Ramos (cell line): Measurements from ENCODE around the gene LLGL2.
"Not testable (repeated sequence)": the region's sequence is repeated elsewhere in the genome, so short reads cannot be mapped to it uniquely, and the experiment has no call there.

ENCODE experiments used
- in situ Hi-C: fragments of 300-500 bp; cut with MboI; formaldehyde crosslinking; loops from one replicate; pipeline ENCODE4 v1.14.3; 2022; ENCODE audit warnings: low sequenced_read_pairs; ENCODE audit not compliant: unreplicated experiment

The LLGL2 gene

DNA sequence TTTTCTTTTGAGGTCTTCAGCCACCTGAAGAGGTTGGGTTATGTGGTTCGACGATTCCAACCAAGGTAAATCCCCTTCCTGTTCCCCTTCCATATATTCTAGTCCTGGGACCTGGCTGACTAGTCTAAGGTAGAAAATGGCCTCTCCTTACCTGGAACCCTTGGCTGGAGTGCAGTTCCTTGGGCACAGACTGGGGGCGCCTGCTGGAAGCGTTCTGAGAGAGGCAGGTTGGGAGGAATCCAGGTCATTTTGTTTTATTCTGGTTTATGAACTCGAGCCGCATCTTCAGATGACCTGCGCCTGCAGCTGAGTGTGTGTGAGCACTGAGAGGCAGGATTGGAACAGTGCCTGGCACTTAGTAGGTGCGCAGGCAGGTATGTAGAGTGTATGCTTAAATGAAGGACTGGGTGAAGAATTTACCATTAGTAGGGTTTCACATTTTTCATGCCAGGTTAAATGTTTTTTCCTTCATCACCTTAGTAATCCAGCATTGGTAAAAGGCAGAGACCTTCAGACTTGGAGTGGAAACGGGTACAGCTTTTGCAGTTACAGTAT is 6.4 kb upstream of the LLGL2 start:
- in situ Hi-C loops = no loop called here

- in situ Hi-C loops = not testable (repeated sequence)
Measured at GRCh38 chr17:75520413-75520812, 5.1 kb upstream of the LLGL2 start.

- in situ Hi-C loops = no loop called here
Measured at GRCh38 chr17:75521290-75521689, 4.2 kb upstream of the LLGL2 start.

- in situ Hi-C loops = no loop called here
Measured at GRCh38 chr17:75521951-75522727, 3.4 kb upstream of the LLGL2 start.

DNA sequence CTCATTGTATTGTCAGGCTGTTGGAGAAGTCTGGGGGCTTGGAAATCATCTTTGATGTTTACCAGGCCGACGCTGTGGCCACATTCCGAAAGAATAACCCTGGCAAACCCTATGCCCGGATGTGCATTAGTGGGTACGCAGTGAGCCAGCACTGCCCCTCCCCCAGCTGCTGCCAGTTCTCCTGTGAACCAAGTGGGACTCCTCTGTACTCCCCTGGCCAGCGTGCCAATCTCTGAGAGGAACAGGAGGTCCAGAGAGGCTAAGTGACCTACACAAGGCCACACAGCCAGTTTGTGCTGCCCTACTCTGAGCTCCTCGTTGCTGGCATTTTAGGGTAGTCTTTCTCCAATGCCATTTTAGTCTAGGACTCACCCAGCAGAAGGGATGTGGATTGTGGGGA is 1.9 kb upstream of the LLGL2 start:
- in situ Hi-C loops = no loop called here

GRCh38 chr17:75524269-75524969 is 1.1 kb upstream of the LLGL2 start:
- in situ Hi-C loops = no loop called here

GRCh38 chr17:75525806-75526554 is 483 bp downstream of the LLGL2 start:
- in situ Hi-C loops = no loop called here

GRCh38 chr17:75526555-75527270 is 1.2 kb downstream of the LLGL2 start:
- in situ Hi-C loops = no loop called here

DNA sequence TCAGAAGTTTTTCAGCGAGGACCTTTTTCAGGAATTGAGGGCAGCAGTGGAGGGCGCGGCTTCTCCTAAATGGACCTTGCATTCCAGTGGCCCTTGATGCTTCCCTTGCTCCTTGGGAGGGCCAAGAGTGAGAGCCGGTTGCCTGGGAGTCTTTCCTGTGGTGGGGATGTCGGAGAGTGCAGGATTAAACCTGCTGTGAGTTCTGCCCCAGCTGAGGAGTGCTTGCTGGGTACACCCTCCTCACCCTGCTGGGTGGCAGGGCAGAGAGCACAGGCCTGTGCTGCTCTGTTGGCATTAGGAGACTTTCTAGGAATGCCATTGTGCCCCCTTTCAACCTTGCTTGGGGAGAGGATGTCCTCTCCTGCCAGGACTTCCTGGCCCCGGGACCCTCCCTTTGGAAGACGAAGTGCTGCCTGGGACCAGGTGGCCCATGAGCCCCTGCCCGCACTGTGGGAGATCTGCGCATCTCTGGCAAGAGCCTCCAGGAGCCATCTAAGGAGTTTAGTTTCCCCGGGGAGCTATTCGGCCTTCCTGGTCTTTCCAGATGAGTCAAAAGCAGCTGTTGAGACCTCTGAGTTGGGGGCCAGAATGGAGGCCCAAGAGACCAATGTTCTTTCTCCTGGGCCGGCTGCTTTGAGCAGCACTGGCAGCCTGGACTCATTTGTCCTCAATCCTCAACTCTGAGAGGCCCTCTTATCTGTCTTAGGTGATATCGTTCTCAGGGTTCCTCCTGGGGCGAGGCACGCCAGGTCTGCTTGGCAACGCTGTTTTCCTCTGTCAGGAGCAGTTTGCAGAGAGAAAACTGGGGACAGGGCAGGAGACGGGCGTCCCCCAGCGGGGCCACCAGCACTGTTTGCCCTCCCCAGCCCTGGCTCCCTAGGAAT is 5.6 kb downstream of the LLGL2 start:
- in situ Hi-C loops = no loop called here

DNA sequence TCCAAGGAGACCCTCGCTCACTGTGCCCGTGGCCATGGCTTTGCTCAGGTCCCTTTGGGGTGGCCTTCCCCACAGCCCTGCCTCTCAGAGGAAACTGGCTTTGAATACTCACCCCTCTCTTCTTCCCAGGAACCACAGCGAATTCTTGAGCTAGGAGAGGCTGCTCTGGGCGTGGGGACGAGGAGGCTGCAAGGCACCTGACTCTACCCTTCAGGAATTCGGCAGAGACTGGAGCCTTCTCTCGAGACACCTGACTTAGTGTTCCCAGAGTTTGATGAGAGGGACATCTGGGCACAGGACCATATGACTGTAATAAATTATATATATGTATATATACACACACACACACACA is 6.2 kb downstream of the LLGL2 start:
- in situ Hi-C loops = no loop called here

DNA sequence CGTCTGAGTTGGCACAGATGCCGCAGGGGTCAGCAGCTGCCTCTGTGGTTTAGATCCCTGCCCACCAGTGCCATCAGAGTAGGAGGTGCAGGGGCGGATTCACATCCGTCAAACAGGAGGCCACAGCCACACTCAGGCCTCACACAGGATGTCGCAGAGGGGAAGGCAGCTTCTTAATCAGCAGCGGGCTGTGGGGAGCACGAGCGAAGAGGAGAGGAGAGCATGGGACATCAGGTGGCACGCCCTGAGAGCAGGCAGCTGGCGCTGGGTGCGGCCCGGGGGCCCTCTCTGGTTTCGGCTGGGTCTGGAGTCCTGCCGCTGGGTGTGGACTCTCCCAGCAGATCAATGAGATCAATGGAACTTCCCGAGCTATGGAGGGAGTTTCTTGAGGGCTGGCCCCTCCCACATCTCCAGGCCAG is 9.6 kb downstream of the LLGL2 start:
- in situ Hi-C loops = no loop called here

GRCh38 chr17:75535871-75536270 is 10.4 kb downstream of the LLGL2 start:
- in situ Hi-C loops = no loop called here

GRCh38 chr17:75536366-75536765 is 10.9 kb downstream of the LLGL2 start:
- in situ Hi-C loops = no loop called here

DNA sequence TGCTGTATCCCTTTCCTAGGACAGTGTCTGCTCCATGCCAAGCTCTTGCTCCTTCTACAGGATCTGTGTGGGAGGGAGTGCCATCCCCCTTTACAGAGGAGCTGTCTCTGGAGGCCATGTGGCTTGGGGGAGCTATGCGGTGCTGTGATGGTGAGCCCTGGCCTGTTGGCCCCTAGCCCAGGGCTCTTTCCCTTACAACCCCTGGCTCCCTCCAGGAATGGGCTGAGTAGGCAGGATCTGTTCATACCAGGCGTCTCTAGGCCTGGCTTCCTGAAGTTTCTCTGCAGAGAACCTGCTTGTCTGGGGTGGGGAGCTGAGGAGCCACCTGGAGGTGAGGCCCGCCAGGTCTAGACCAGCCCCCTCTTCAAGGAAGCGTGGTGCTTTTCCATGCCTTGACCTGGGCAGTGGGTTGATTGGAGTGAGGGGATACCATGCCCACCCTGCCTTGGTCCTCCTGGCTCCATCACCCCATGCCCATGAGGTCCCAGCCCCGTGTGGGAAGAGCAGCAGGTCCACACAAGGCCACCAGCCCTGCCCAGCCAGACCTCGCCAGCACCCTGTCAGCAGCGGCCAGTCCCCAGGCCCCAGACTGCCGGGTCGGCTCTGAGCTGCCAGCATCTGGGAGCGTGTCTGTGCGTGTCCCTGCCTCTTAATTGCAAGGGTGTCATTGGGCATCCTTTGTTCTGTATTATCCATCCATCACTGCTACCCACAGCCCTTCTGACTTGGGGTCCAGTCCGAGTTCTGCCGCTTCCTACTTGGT is 14.7 kb downstream of the LLGL2 start:
- in situ Hi-C loops = no loop called here

DNA sequence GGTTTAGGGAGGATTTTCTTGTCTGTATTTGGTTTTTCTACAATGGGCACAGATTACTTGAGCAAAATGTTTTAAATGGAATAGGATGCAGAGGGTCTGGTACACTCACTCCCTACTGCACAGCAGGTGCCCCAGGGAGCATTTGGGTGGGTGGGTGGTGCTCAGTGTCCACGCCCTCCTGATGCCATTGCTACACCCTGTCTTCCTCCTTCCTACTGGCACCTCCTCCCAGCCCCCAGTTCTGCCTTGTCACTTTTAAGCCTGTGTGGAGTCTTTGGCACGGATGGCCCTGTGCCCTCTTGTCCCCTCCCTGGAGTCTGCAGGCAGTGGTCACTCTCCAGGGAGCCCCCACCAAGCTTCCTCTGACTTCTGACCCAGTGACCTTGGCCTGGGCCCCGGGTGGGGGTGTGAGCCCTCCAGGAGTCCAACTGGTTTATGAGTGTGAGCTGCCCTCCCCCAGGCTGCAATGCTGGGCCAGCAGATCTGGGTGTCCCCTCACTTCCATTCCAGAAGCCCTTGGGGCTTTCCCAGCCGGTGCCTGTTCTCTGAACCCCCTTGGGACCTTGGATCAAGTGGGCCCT is 15.5 kb downstream of the LLGL2 start:
- in situ Hi-C loops = no loop called here

DNA sequence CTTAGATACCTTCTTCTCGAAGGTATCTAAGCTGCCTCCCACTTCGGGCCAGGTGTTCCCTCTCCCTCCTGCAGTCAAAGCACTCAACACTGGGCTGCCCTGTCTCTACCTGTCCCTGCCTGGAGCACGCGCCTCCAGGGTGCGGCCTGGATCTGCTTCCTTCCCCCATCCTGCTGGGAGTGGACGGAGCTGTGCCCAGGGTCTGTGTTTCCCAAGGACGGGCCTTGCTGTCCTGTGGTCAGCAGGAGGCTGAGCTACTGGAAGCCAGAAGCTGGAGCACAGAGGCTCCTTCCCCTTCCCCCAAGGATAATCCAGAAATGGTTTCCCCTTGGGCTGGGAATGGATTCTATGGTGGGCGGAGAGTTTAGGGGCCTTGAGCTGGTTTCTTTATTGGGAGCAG is 16.7 kb downstream of the LLGL2 start:
- in situ Hi-C loops = no loop called here

DNA sequence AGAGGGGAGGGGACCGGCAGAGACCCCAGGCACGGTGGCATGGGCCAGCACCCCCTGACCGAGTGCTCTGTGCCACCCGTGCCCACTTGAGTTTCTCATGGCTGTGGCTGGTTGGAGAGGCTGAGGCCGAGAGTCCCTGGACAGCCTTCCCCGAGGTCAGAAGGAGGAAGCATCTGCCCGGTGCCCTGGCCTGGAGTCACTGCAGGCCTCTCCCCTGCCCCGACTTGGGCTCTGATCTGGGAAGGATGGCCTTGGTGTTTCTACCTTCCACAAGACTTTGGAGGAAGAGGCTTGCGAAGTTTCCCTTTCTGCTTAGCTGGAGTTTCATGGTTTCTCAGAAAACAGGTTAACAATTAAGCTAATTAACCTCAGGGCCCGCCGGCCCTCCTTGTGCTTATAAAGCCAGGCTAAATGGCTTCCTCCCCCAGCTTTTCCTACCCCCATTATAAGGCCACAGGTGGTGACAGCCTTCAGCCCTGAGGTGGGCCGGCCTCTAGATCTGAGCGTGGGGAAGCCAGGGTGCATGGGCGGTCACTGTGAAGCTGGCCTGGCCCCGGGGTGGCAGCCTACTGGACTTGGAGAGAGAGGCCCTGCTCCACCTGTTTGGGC is 17.3 kb downstream of the LLGL2 start:
- in situ Hi-C loops = no loop called here

GRCh38 chr17:75544250-75544649 is 18.8 kb downstream of the LLGL2 start:
- in situ Hi-C loops = no loop called here
